Mesenchymal stem cell (in vitro differentiated cells and primary cell): Measurements from ENCODE around the gene PTEN.

ENCODE experiments used
- DNase-seq: peaks from one replicate; pipeline ENCODE4 v3.0.0-alpha.2; 2013
- H2AFZ ChIP-seq: one replicate; pipeline ENCODE4 v1.6.1; 2013; ENCODE audit warnings: low read depth, mild to moderate bottlenecking, control low read depth, inconsistent platforms, low read length, moderate library complexity
- H2AK5ac ChIP-seq: 2 replicates; pipeline ENCODE4 v1.6.1; 2013; ENCODE audit warnings: low read length, moderate library complexity, mild to moderate bottlenecking, inconsistent platforms; ENCODE audit not compliant: severe bottlenecking
- H2BK120ac ChIP-seq: one replicate; pipeline ENCODE4 v1.6.1; 2013; ENCODE audit warnings: low read depth, mild to moderate bottlenecking, inconsistent platforms, low read length, moderate library complexity
- H2BK12ac ChIP-seq, 2 experiments: one replicate each; pipeline ENCODE4 v1.6.1; 2013; ENCODE audit warnings: inconsistent platforms in 2 of 2, low read length in 2 of 2, mild to moderate bottlenecking in 2 of 2, moderate library complexity in 2 of 2, control low read depth in 1 of 2
- H2BK15ac ChIP-seq: one replicate; pipeline ENCODE4 v1.6.1; 2013; ENCODE audit warnings: mild to moderate bottlenecking, low read depth, inconsistent platforms; ENCODE audit not compliant: poor library complexity, severe bottlenecking
- H2BK5ac ChIP-seq: 2 replicates; pipeline ENCODE4 v1.6.1; 2013; ENCODE audit warnings: low read depth, mild to moderate bottlenecking, low read length, control low read depth, inconsistent platforms; ENCODE audit not compliant: poor library complexity, severe bottlenecking
- H3K14ac ChIP-seq, 2 experiments: one replicate each; pipeline ENCODE4 v1.6.1; 2013; ENCODE audit warnings: inconsistent platforms in 2 of 2, low read length in 2 of 2, control low read depth in 1 of 2, mild to moderate bottlenecking in 1 of 2, moderate library complexity in 1 of 2
- H3K18ac ChIP-seq, 2 experiments: one replicate each; pipeline ENCODE4 v1.6.1; 2013; ENCODE audit warnings: inconsistent platforms in 2 of 2, low read length in 2 of 2, control low read depth in 1 of 2, low read depth in 1 of 2, mild to moderate bottlenecking in 1 of 2
- H3K23ac ChIP-seq, 2 experiments: one replicate each; pipeline ENCODE4 v1.6.1; 2013; ENCODE audit warnings: inconsistent platforms in 2 of 2, low read length in 2 of 2, mild to moderate bottlenecking in 2 of 2, moderate library complexity in 2 of 2, control low read depth in 1 of 2
- H3K27ac ChIP-seq: 2 replicates; pipeline ENCODE4 v1.5.1; 2013; ENCODE audit warnings: mild to moderate bottlenecking, moderate library complexity, low read length, control low read depth, inconsistent platforms; ENCODE audit not compliant: poor library complexity, severe bottlenecking
- H3K27me3 ChIP-seq, 2 experiments: 2 replicates each; pipeline versions ENCODE4 v1.6.1 to v1.7.0; 2013; ENCODE audit warnings: low read length in 2 of 2, mild to moderate bottlenecking in 2 of 2, moderate library complexity in 2 of 2, control low read depth in 1 of 2, inconsistent platforms in 1 of 2; ENCODE audit not compliant: control insufficient read depth in 1 of 2, insufficient read depth in 1 of 2
- H3K36me3 ChIP-seq, 2 experiments: 2 replicates each; pipeline versions ENCODE4 v1.6.1 to v1.7.0; 2013; ENCODE audit warnings: low read length in 2 of 2, control low read depth in 1 of 2, inconsistent platforms in 1 of 2, low read depth in 1 of 2, mild to moderate bottlenecking in 1 of 2; ENCODE audit not compliant: insufficient read depth in 2 of 2, control insufficient read depth in 1 of 2
- H3K4ac ChIP-seq, 2 experiments: one replicate each; pipeline ENCODE4 v1.6.1; 2013; ENCODE audit warnings: inconsistent platforms in 2 of 2, low read length in 2 of 2, mild to moderate bottlenecking in 2 of 2, moderate library complexity in 2 of 2, control low read depth in 1 of 2, low read depth in 1 of 2
- H3K4me1 ChIP-seq: 2 replicates; pipeline ENCODE4 v1.6.1; 2013; ENCODE audit warnings: low read depth, low read length, control low read depth; ENCODE audit not compliant: control insufficient read depth, insufficient read depth
- H3K4me2 ChIP-seq: 2 replicates; pipeline ENCODE4 v1.6.1; 2013; ENCODE audit warnings: low read length, mild to moderate bottlenecking, inconsistent platforms; ENCODE audit not compliant: poor library complexity, severe bottlenecking
- H3K4me3 ChIP-seq, 2 experiments: 2 replicates each; pipeline versions ENCODE4 v1.5.1 to v1.7.0; 2013; ENCODE audit warnings: low read length in 2 of 2, mild to moderate bottlenecking in 2 of 2, control low read depth in 1 of 2, low read depth in 1 of 2; ENCODE audit not compliant: insufficient read depth in 1 of 2
- H3K79me1 ChIP-seq: replicated peaks from 2 replicates; pipeline ENCODE4 v1.6.1; 2013; ENCODE audit warnings: mild to moderate bottlenecking, control low read depth, low read length, inconsistent platforms; ENCODE audit not compliant: poor library complexity, severe bottlenecking
- H3K9ac ChIP-seq: 2 replicates; pipeline ENCODE4 v1.7.0; 2013; ENCODE audit warnings: mild to moderate bottlenecking, low read length, moderate library complexity
- H3K9me3 ChIP-seq: 2 replicates; pipeline ENCODE4 v1.7.0; 2013; ENCODE audit warnings: mild to moderate bottlenecking, low read length; ENCODE audit not compliant: control insufficient read depth
- H4K8ac ChIP-seq: one replicate; pipeline ENCODE4 v1.6.1; 2013; ENCODE audit warnings: inconsistent platforms, mild to moderate bottlenecking, low read length, moderate library complexity
- H4K91ac ChIP-seq: one replicate; pipeline ENCODE4 v1.6.1; 2013; ENCODE audit warnings: mild to moderate bottlenecking, low read length, inconsistent platforms
- WGBS: methylation state at CpG from one replicate; pipeline ENCODE4 v1.1.7; 2013; ENCODE audit warnings: mixed read lengths; 5-methylcytosine and 5-hydroxymethylcytosine counted together

PTEN gene

DNA sequence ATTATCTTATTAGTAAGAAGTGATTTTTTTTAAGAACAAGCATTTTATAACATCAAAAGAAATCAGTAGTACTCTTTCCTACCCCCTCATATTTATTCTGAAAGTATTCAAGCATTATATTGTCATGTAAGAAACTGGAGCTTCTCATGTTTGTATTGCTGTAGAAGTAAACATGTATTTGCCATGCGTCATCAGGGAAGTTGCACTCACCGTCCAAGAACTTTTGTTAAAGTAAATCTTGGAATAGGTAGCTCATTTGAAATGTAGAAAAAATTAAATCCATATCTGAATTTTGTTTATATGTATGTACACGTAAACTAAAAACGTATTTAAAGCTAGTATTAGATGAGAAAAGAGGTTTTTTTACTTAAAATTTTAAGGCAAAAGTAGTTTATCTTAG is 96.8 kb downstream of the PTEN start:
- H2BK120ac ChIP-seq, result no peak overlapping the region
- H4K91ac ChIP-seq, result no peak overlapping the region
- peak; percentile 49 for DNase-seq
- H3K4me1 ChIP-seq, result no peaks in the 10 kb centered on the region
- no peak overlapping the region for H3K4me3 ChIP-seq
- no peak overlapping the region for H2BK15ac ChIP-seq
- H2AK5ac ChIP-seq, result no peak overlapping the region
- peaks cover 6% of the 10 kb centered on the region for H3K79me1 ChIP-seq
- no peak overlapping the region for H2BK5ac ChIP-seq
- no peaks in the 10 kb centered on the region for H3K9me3 ChIP-seq
- H2AFZ ChIP-seq, result no peak overlapping the region
- no peak overlapping the region for H3K4me2 ChIP-seq
- H4K8ac ChIP-seq, result no peak overlapping the region
- no peak overlapping the region for H3K23ac ChIP-seq
- no peak overlapping the region for H3K27ac ChIP-seq
- H3K9ac ChIP-seq, result no peak overlapping the region
- no peak overlapping the region for H3K14ac ChIP-seq
- 46% methylated on average over 4 of the region's 4 CpGs for WGBS
- no peak overlapping the region for H3K18ac ChIP-seq
- H3K4ac ChIP-seq, result no peak overlapping the region
- H2BK12ac ChIP-seq, result no peak overlapping the region
- peaks cover 10 to 58% of the 10 kb centered on the region in 2 experiments for H3K36me3 ChIP-seq
- H3K27me3 ChIP-seq, result no peaks in the 10 kb centered on the region

DNA sequence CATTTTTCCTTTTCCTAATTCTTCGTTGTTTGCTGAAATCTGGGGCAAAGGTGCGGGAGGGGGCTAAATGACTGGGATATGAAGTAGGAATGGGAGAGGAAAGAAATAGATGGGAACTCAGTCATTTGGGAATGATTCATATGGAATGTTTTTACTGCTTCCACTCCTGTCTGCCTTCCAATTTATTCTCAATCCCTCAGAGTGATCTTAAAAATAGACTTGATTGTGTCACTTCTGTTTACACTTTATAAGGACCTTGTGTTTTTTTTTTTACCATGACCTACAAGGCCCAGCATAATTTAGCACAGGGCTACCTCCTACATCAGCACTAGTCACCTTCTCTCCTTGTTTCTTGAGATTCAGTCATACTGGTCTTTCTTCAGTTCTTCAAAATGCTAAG is 97.9 kb downstream of the PTEN start:
- no peak overlapping the region for H3K4ac ChIP-seq
- peaks cover 7 to 59% of the 10 kb centered on the region in 2 experiments for H3K36me3 ChIP-seq
- H3K23ac ChIP-seq, result no peak overlapping the region
- H3K9me3 ChIP-seq, result no peaks in the 10 kb centered on the region
- no peak overlapping the region for H3K4me2 ChIP-seq
- no peak overlapping the region for H2BK5ac ChIP-seq
- no peaks in the 10 kb centered on the region for H3K4me1 ChIP-seq
- no peak overlapping the region for H2BK12ac ChIP-seq
- peaks cover 3% of the 10 kb centered on the region for H3K79me1 ChIP-seq
- H2AFZ ChIP-seq, result no peak overlapping the region
- H3K18ac ChIP-seq, result no peak overlapping the region
- no peak overlapping the region for H2BK120ac ChIP-seq
- H3K4me3 ChIP-seq, result peak overlapping the region in 1 of 2 experiments; percentile 21
- H2AK5ac ChIP-seq, result no peak overlapping the region
- H2BK15ac ChIP-seq, result no peak overlapping the region
- no peak overlapping the region for H4K8ac ChIP-seq
- H3K27ac ChIP-seq, result peak overlapping the region; percentile 29
- DNase-seq, result peak; percentile 72
- H3K27me3 ChIP-seq, result no peaks in the 10 kb centered on the region
- no peak overlapping the region for H4K91ac ChIP-seq
- peak overlapping the region; percentile 45 for H3K9ac ChIP-seq
- no peak overlapping the region for H3K14ac ChIP-seq
- WGBS, result 10% methylated on average over 2 of the region's 2 CpGs

DNA sequence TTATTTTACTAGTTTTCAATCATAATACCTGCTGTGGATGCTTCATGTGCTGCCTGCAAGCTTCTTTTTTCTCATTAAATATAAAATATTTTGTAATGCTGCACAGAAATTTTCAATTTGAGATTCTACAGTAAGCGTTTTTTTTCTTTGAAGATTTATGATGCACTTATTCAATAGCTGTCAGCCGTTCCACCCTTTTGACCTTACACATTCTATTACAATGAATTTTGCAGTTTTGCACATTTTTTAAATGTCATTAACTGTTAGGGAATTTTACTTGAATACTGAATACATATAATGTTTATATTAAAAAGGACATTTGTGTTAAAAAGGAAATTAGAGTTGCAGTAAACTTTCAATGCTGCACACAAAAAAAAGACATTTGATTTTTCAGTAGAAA is 103.0 kb downstream of the PTEN start:
- Histone ChIP-seq H2AFZ (no peak overlapping the region), H3K9me3 (no peaks in the 10 kb centered on the region), H3K36me3 (peaks cover 7 to 44% of the 10 kb centered on the region in 2 experiments), H4K91ac (no peak overlapping the region), H3K79me1 (peaks cover 3% of the 10 kb centered on the region), H3K4me1 (no peaks in the 10 kb centered on the region), H2BK15ac (no peak overlapping the region), H3K27me3 (no peaks in the 10 kb centered on the region), H3K18ac (no peak overlapping the region), H3K4me2 (no peak overlapping the region), H2BK120ac (no peak overlapping the region), H3K27ac (no peak overlapping the region), H4K8ac (no peak overlapping the region), H2AK5ac (no peak overlapping the region), H2BK12ac (no peak overlapping the region), H3K14ac (no peak overlapping the region), H3K9ac (no peak overlapping the region), H2BK5ac (no peak overlapping the region), H3K4ac (no peak overlapping the region), H3K23ac (no peak overlapping the region), H3K4me3 (no peak overlapping the region)
- no peak for DNase-seq
- WGBS, result no CpG with 5 or more reads among the region's 2 CpGs

DNA sequence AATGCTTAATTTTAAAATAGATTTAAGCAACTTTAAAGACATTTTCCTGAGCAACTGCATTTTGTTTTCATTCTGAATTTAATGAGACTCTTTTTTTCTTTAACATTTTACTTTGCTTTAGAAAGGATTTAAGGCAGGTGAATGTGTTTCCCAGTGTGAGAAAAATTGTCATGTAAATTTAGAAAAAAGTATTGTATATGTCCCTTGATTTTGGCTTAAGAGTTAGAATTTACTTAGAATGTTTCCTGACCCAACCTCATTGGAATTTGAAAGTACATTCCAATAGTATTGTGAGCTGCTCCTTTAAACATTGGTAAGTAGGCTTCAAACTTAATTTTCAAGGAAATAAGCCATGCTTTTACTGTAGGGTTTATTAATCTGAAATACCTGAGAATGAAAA is 110.2 kb downstream of the PTEN start:
- H2BK120ac ChIP-seq, result no peak overlapping the region
- no peak overlapping the region for H2BK15ac ChIP-seq
- H4K91ac ChIP-seq, result no peak overlapping the region
- no peak overlapping the region for H3K27ac ChIP-seq
- no peaks in the 10 kb centered on the region for H3K79me1 ChIP-seq
- no peaks in the 10 kb centered on the region for H3K9me3 ChIP-seq
- H2AK5ac ChIP-seq, result no peak overlapping the region
- no peak overlapping the region for H2BK5ac ChIP-seq
- H2BK12ac ChIP-seq, result no peak overlapping the region
- no peak overlapping the region for H3K4me3 ChIP-seq
- no peaks in the 10 kb centered on the region for H3K4me1 ChIP-seq
- H4K8ac ChIP-seq, result no peak overlapping the region
- H2AFZ ChIP-seq, result no peak overlapping the region
- H3K27me3 ChIP-seq, result no peaks in the 10 kb centered on the region
- no peaks in the 10 kb centered on the region for H3K36me3 ChIP-seq
- peak; percentile 29 for DNase-seq
- no peak overlapping the region for H3K18ac ChIP-seq
- H3K4ac ChIP-seq, result no peak overlapping the region
- no peak overlapping the region for H3K14ac ChIP-seq
- H3K23ac ChIP-seq, result no peak overlapping the region
- H3K4me2 ChIP-seq, result no peak overlapping the region
- H3K9ac ChIP-seq, result no peak overlapping the region
